GM06990 (cell line): ENCODE measurements around the gene SLC27A2.
"Not testable (repeated sequence)": the region's sequence is repeated elsewhere in the genome, so short reads cannot be mapped to it uniquely, and the experiment has no call there.

Source experiments
- DNase-seq: peaks from one replicate; pipeline ENCODE4 v3.0.0-alpha.2; 2011; ENCODE audit not compliant: insufficient read length; ENCODE audit errors: extremely low read depth
- H3K27me3 ChIP-seq: replicated peaks from 2 replicates; pipeline ENCODE4 v1.6.0; 2011; ENCODE audit warnings: low read length; ENCODE audit not compliant: control insufficient read depth, insufficient read depth
- H3K36me3 ChIP-seq: 2 replicates; pipeline ENCODE4 v1.5.1; 2011; ENCODE audit warnings: low read length; ENCODE audit not compliant: control insufficient read depth, insufficient read depth
- H3K4me3 ChIP-seq: replicated peaks from 2 replicates; pipeline ENCODE4 v1.5.1; 2011; ENCODE audit warnings: low read depth, mild to moderate bottlenecking, control low read depth, low read length
- TF ChIP-seq, protein P1 (sequence below): IDR thresholded peaks from 2 replicates; pipeline ENCODE4 v1.5.1; 2011; ENCODE audit warnings: low read length, control low read depth, mild to moderate bottlenecking, inconsistent platforms; ENCODE audit not compliant: insufficient read depth, poor library complexity, severe bottlenecking

The SLC27A2 gene

DNA sequence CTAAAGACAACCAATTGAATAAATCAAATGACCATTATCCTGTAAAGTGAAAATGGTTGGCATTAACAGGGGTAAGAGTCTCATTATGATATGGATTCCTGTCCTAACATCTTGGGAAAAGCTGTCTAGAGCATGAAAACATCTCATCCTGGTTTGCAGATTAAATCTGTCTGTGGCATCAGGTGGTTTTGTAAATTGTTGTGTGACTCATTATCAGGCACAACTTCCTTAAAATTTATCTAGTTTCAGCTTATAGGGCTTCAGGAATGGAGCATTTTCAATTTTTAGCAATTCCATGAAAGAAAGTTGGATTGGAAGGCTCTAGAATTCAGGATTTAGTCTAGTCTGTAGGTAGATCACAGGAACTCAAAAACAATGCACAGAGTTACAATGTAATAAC is 31.1 kb upstream of the SLC27A2 start:
- DNase-seq: no peak
- H3K27me3 ChIP-seq: no peaks in the 10 kb centered on the region
- H3K36me3 ChIP-seq: no peaks in the 10 kb centered on the region
- H3K4me3 ChIP-seq: no peak overlapping the region
- TF ChIP-seq, protein P1, sequence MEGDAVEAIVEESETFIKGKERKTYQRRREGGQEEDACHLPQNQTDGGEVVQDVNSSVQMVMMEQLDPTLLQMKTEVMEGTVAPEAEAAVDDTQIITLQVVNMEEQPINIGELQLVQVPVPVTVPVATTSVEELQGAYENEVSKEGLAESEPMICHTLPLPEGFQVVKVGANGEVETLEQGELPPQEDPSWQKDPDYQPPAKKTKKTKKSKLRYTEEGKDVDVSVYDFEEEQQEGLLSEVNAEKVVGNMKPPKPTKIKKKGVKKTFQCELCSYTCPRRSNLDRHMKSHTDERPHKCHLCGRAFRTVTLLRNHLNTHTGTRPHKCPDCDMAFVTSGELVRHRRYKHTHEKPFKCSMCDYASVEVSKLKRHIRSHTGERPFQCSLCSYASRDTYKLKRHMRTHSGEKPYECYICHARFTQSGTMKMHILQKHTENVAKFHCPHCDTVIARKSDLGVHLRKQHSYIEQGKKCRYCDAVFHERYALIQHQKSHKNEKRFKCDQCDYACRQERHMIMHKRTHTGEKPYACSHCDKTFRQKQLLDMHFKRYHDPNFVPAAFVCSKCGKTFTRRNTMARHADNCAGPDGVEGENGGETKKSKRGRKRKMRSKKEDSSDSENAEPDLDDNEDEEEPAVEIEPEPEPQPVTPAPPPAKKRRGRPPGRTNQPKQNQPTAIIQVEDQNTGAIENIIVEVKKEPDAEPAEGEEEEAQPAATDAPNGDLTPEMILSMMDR: no peak

DNA sequence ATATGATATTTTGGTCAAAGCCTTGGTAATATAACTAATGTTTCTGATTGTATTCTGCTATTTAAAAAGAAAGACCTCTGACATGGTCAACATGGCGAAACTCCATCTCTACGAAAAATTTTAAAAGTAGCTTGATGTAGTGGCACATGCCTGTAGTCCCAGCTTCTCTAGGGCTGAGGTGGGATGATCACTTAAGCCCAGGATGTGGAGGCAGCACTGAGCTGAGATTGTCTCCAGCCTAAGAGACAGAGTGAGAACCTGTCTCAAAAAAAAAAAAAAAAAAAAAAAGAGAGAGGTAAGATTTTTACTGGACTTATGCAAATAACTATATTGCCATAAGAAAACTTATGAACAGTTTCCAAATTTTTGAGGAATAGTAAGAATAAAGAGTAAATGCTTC is 30.5 kb upstream of the SLC27A2 start:
- H3K36me3 ChIP-seq: no peaks in the 10 kb centered on the region
- no peak for DNase-seq
- TF ChIP-seq, protein P1: no peak
- H3K27me3 ChIP-seq: no peaks in the 10 kb centered on the region
- no peak overlapping the region for H3K4me3 ChIP-seq

DNA sequence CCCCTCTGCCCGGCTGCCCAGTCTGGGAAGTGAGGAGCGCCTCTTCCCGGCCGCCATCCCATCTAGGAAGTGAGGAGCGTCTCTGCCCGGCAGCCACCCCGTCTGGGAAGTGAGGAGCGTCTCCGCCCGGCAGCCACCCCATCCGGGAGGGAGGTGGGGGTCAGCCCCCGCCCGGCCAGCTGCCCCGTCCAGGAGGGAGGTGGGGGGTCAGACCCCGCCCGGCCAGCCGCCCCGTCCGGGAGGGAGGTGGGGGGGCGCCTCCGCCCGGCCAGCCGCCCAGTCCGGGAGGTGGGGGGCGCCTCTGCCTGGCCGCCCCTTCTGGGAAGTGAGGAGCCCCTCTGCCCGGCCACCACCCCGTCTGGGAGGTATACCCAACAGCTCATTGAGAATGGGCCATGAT is 23.8 kb upstream of the SLC27A2 start:
- H3K27me3 ChIP-seq, H3K4me3 ChIP-seq, DNase-seq, H3K36me3 ChIP-seq: not testable (repeated sequence)

DNA sequence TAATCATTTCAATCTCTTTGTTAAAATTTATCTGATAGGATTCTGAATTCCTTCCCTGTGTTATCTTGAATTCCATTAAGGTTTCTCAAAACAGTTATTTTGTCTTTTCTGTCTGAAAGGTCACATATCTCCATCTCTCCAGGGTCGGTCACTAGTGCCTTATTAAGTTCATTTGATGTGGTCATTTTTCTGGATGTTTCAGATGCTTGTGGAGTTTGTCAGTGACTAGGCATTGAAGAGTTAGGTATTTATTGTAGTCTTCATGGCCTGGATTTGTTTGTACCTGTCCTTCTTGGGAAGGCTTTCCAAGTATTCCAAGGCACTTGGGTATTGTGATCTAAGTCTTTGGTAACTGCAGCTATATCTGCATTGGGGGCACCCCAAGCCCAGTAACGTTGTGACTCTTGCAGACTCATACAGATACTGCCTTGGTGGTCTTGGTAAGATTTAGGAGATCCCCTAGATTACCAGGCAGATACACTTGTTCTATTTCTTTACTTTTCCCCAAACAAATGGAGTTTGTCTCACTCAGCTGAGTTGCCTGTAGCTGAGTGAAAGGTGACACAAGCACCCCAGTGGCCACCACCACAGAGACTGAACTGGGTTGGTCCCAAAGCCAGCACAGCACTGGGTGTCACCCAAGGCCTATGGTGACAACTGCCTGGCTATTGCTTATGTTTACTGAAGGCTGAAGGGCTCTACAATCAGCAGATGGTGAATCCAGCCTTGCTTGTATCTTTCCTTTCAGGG is 18.9 kb upstream of the SLC27A2 start:
- H3K27me3 ChIP-seq: no peaks in the 10 kb centered on the region
- DNase-seq: no peak
- TF ChIP-seq, protein P1: no peak
- H3K4me3 ChIP-seq: no peak overlapping the region
- H3K36me3 ChIP-seq: no peaks in the 10 kb centered on the region

DNA sequence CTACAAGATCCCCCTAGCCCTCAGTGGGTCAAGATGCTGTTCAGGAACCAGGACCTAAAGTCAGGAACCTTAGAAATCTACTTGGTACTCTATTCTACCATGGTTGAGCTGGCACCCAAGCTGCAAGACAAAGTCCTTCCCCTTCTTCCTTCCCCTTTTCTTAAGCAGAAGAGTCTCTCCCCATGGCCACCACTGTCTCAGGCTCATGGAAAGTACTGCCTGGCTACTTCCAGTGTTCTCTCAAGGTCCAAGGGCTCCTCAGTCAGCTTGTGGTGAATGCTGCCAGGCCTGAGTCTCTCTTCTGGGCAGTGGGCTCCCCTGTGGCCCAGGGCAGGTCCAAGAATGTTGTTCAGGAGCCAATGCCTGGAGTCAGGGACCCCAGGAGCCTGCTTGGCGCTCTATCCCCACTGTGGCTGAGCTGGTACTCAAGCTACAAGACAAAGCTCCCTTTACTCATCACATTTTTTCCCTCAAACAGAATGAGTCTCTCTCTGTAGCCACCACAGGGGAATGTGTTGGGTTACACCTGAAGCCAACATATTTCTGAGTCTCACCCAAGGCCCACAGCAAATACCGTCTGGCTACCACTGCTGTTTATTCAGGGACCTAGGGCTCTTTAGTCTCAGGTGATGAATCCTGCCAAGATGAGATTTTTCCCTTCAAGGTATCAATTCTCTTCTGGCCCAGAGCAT is 18.1 kb upstream of the SLC27A2 start:
- TF ChIP-seq, protein P1: no peak
- DNase-seq: no peak

DNA sequence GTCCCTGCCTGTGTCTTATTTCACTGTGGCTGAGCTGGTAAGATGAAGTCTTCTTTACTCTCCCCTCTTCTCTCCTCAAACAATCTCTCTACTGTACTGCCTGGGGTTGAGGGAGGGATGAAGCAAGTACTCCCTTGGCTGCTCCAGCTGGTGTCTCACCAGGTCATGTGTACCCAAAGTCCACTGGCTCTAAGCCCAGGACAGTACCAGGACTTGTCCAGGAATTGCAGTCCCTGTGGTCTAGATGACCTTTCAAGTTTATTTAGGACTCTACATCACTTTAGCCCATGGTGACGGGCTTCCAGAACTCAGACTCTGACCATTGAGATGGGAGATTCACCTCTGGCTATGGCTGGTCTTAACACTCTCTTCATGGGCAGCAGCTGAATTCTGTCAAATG is 17.5 kb upstream of the SLC27A2 start:
- no peak for DNase-seq
- TF ChIP-seq, protein P1: no peak
- no peaks in the 10 kb centered on the region for H3K27me3 ChIP-seq

More for the DNA sequence above, 18.1 kb upstream of the SLC27A2 start:
- Histone ChIP-seq H3K36me3 (no peaks in the 10 kb centered on the region), H3K27me3 (no peaks in the 10 kb centered on the region), H3K4me3 (no peak overlapping the region)

More for the DNA sequence above, 17.5 kb upstream of the SLC27A2 start:
- Histone ChIP-seq H3K4me3 (no peak overlapping the region), H3K36me3 (no peaks in the 10 kb centered on the region)
